ENCODE data around the gene AUNIP.
A peak's percentile ranks its signal among the peaks of the same experiment; 100 is the strongest.

The AUNIP gene

GRCh38 chr1:25905680-25906643, 46.7 kb upstream of the AUNIP start, which contains the start of gene STMN1 (continued):
- no peak; the same call in 1 of the 2 replicates for TF ChIP-seq FEZF1 (tag by site-specific recombination; IDR thresholded peaks at IDR 0.05)
- TF ChIP-seq ZNF37A (tag by site-specific recombination; IDR thresholded peaks at IDR 0.05), result no peak
- TF ChIP-seq ZNF433 (tag by site-specific recombination; IDR thresholded peaks at IDR 0.05; ENCODE audit: low read depth), result no peak
- peak; percentile 88 for TF ChIP-seq OVOL3 (tag by site-specific recombination; IDR thresholded peaks at IDR 0.05)
- 0 out of 2 replicates have a peak, but pooled peaks have one; percentile 15 for TF ChIP-seq ZNF146 (tag by site-specific recombination; IDR thresholded peaks at IDR 0.05)
- TF ChIP-seq ELK4 (IDR thresholded peaks at IDR 0.05; ENCODE audit: borderline replicate concordance, low read depth, low read length), result no peak
- TF ChIP-seq ZNF544 (tag by site-specific recombination; IDR thresholded peaks at IDR 0.05), result no peak
- no peak for TF ChIP-seq ZFP3 (tag by site-specific recombination; IDR thresholded peaks at IDR 0.05; ENCODE audit: low read depth)
- TF ChIP-seq ZNF837 (tag by site-specific recombination; IDR thresholded peaks at IDR 0.05), result no peak
- TF ChIP-seq ZNF354C (tag by site-specific recombination; IDR thresholded peaks at IDR 0.05; ENCODE audit: borderline replicate concordance, low read depth), result no peak
- TF ChIP-seq ZNF777 (tag by site-specific recombination; IDR thresholded peaks at IDR 0.05; ENCODE audit: borderline replicate concordance), result peak; percentile 47; the same call in 1 of the 2 replicates
- peak; percentile 92 for TF ChIP-seq KLF1 (tag by site-specific recombination; IDR thresholded peaks at IDR 0.05)
- 0 out of 2 replicates have a peak, but pooled peaks have one; percentile 15 for TF ChIP-seq ZNF580 (tag by site-specific recombination; IDR thresholded peaks at IDR 0.05)
- TF ChIP-seq ZNF311 (tag by site-specific recombination; IDR thresholded peaks at IDR 0.05; ENCODE audit: borderline replicate concordance), result no peak
- TF ChIP-seq ZNF791 (tag by site-specific recombination; IDR thresholded peaks at IDR 0.05), result no peak
- TF ChIP-seq BCL11A (tag by site-specific recombination; IDR thresholded peaks at IDR 0.05; ENCODE audit: low read depth), result peak; percentile 76; the same call in 1 of the 2 replicates
- TF ChIP-seq ZNF768 (tag by site-specific recombination; IDR thresholded peaks at IDR 0.05), result no peak; the same call in 1 of the 2 replicates
- TF ChIP-seq ZNF404 (tag by site-specific recombination; IDR thresholded peaks at IDR 0.05), result no peak
- TF ChIP-seq ATF2 (tag by site-specific recombination; IDR thresholded peaks at IDR 0.05; ENCODE audit: low read depth), result no peak
- TF ChIP-seq ZNF610 (tag by site-specific recombination; IDR thresholded peaks at IDR 0.05; ENCODE audit: borderline replicate concordance), result peak; percentile 43; the same call in 1 of the 2 replicates
- no peak for TF ChIP-seq ZNF112 (tag by site-specific recombination; IDR thresholded peaks at IDR 0.05)
- TF ChIP-seq KLF7 (tag by site-specific recombination; IDR thresholded peaks at IDR 0.05; ENCODE audit: borderline replicate concordance), result peak; percentile 83
- TF ChIP-seq MYNN (tag by site-specific recombination; IDR thresholded peaks at IDR 0.05; ENCODE audit: borderline replicate concordance), result no peak
- no peak for TF ChIP-seq ZNF155 (tag by site-specific recombination; IDR thresholded peaks at IDR 0.05)
- no peak for TF ChIP-seq SALL2 (tag by site-specific recombination; IDR thresholded peaks at IDR 0.05; ENCODE audit: borderline replicate concordance)
- peak; percentile 80 for TF ChIP-seq KLF9 (tag by site-specific recombination; IDR thresholded peaks at IDR 0.05; ENCODE audit: low read depth)
- TF ChIP-seq ZNF514 (tag by site-specific recombination; IDR thresholded peaks at IDR 0.05), result no peak
- peak; percentile 92 for TF ChIP-seq ZXDB (tag by site-specific recombination; IDR thresholded peaks at IDR 0.05)
- peak; percentile 80 for TF ChIP-seq ZFHX2 (tag by site-specific recombination; conservative IDR thresholded peaks at IDR 0.05)
- TF ChIP-seq RBAK (tag by site-specific recombination; IDR thresholded peaks at IDR 0.05), result no peak
- peak; percentile 41; the same call in 1 of the 2 replicates for TF ChIP-seq ZNF501 (tag by site-specific recombination; IDR thresholded peaks at IDR 0.05)
- peak; percentile 96 for TF ChIP-seq BCL11B (tag by site-specific recombination; IDR thresholded peaks at IDR 0.05; ENCODE audit: low read depth)
- no peak; the same call in 1 of the 2 replicates for TF ChIP-seq ZBTB44 (tag by site-specific recombination; IDR thresholded peaks at IDR 0.05)
- TF ChIP-seq ZBTB26 (tag by site-specific recombination; optimal IDR thresholded peaks at IDR 0.05), result peak; percentile 84
